ENCODE data around the gene MRGPRF.

The MRGPRF gene

GRCh38 chr11:69051381-69052342, 38.6 kb upstream of the MRGPRF start:
- Histone ChIP-seq H3K4me3 (no peak overlapping the region), H3K27ac (peak overlapping the region in 10 of 21 experiments; percentile 6 to 99 (median 28))

GRCh38 chr11:69050592-69051380, 37.7 kb upstream of the MRGPRF start:
- Histone ChIP-seq H3K27ac (peak overlapping the region in 8 of 21 experiments; percentile 16 to 99 (median 94)), H3K4me3 (no peak overlapping the region)

- H3K27ac ChIP-seq: peak overlapping the region; percentile 82 to 99 (median 95)
Observed at GRCh38 chr11:69049490-69049867, 36.4 kb upstream of the MRGPRF start.

GRCh38 chr11:69048694-69049489, 35.8 kb upstream of the MRGPRF start, which contains the start of gene TPCN2:
Gene TPCN2 (plus strand): TSS chr11:69048932. CDS start chr11:69048998, 66 bp downstream.
- H3K4me3 ChIP-seq: peak within 1 kb of the TSS; percentile 77 to 99 (median 90)
- peak within 1 kb of the TSS; percentile 82 to 99 (median 95) for H3K27ac ChIP-seq

More at GRCh38 chr11:69049490-69049867, 36.4 kb upstream of the MRGPRF start:
- H3K4me3 ChIP-seq: peak overlapping the region; percentile 77 to 99 (median 90)

GRCh38 chr11:69048031-69048693, 35.1 kb upstream of the MRGPRF start:
- Histone ChIP-seq H3K27ac (peak overlapping the region in 10 of 21 experiments; percentile 84 to 99 (median 96)), H3K4me3 (peak overlapping the region in 5 of 7 experiments; percentile 77 to 96 (median 85))

- Histone ChIP-seq H3K27ac (peak overlapping the region in 12 of 21 experiments; percentile 14 to 74 (median 56)), H3K4me3 (no peak overlapping the region)
Observed at GRCh38 chr11:69044111-69045013, 31.3 kb upstream of the MRGPRF start.

GRCh38 chr11:69041516-69041915, 28.5 kb upstream of the MRGPRF start:
- peak overlapping the region in 5 of 21 experiments; percentile 20 to 82 (median 39) for H3K27ac ChIP-seq

GRCh38 chr11:69040581-69041260, 27.7 kb upstream of the MRGPRF start:
- no peak overlapping the region for H3K4me3 ChIP-seq
- H3K27ac ChIP-seq: peak overlapping the region in 9 of 21 experiments; percentile 10 to 82 (median 54)

More at GRCh38 chr11:69041516-69041915, 28.5 kb upstream of the MRGPRF start:
- no peak overlapping the region for H3K4me3 ChIP-seq

GRCh38 chr11:69040051-69040450, 27.0 kb upstream of the MRGPRF start:
- H3K27ac ChIP-seq: peak overlapping the region in 8 of 21 experiments; percentile 39 to 82 (median 61)
- no peak overlapping the region for H3K4me3 ChIP-seq

- H3K27ac ChIP-seq: peak overlapping the region in 2 of 21 experiments; percentile 42 to 82
Observed at GRCh38 chr11:69039501-69039900, 26.5 kb upstream of the MRGPRF start.

GRCh38 chr11:69037544-69037943, 24.5 kb upstream of the MRGPRF start:
- no peak overlapping the region for H3K27ac ChIP-seq
- H3K4me3 ChIP-seq: no peak overlapping the region

More at GRCh38 chr11:69039501-69039900, 26.5 kb upstream of the MRGPRF start:
- no peak overlapping the region for H3K4me3 ChIP-seq

GRCh38 chr11:69037074-69037473, 24.0 kb upstream of the MRGPRF start:
- no peak overlapping the region for H3K4me3 ChIP-seq
- H3K27ac ChIP-seq: no peak overlapping the region

- peak overlapping the region in 3 of 21 experiments; percentile 18 to 54 (median 43) for H3K27ac ChIP-seq
- H3K4me3 ChIP-seq: no peak overlapping the region
Observed at GRCh38 chr11:69035946-69036340, 22.9 kb upstream of the MRGPRF start.

- H3K27ac ChIP-seq: peak overlapping the region in 4 of 21 experiments; percentile 18 to 54 (median 36)
Observed at GRCh38 chr11:69035150-69035945, 22.3 kb upstream of the MRGPRF start.

GRCh38 chr11:69034123-69034867, 21.2 kb upstream of the MRGPRF start:
- Histone ChIP-seq H3K4me3 (no peak overlapping the region), H3K27ac (no peak overlapping the region)

More at GRCh38 chr11:69035150-69035945, 22.3 kb upstream of the MRGPRF start:
- H3K4me3 ChIP-seq: no peak overlapping the region
